Stimulated activated CD4-positive, alpha-beta T cell treated with anti-CD3 and anti-CD28 coated beads, Interleukin-1b, Interleukin-23, amount 100 ng/mL, for 48 hours (primary cell): ENCODE measurements around the gene CXCR3.
"Not testable (repeated sequence)": the region's sequence is repeated elsewhere in the genome, so short reads cannot be mapped to it uniquely, and the experiment has no call there.

ENCODE experiments used
- DNase-seq: peaks from one replicate; pipeline ENCODE4 v3.0.0-alpha.2; 2020

CXCR3 gene

GRCh38 chrX:71607488-71607887, 10.8 kb downstream of the CXCR3 start:
- DNase-seq: no peak

GRCh38 chrX:71606536-71607216, 11.6 kb downstream of the CXCR3 start:
- no peak for DNase-seq

- DNase-seq: no peak
These were observed 13.3 kb downstream of the CXCR3 start for GRCh38 chrX:71604796-71605568.

- DNase-seq: no peak
These were observed 14.2 kb downstream of the CXCR3 start for GRCh38 chrX:71604141-71604540.

- DNase-seq: peak; percentile 30
These were observed 14.7 kb downstream of the CXCR3 start for GRCh38 chrX:71603618-71604017.

- DNase-seq: no peak
These were observed 18.3 kb downstream of the CXCR3 start for GRCh38 chrX:71599965-71600364.

- DNase-seq: not testable (repeated sequence)
These were observed 25.1 kb downstream of the CXCR3 start for GRCh38 chrX:71593210-71593609.

- no peak for DNase-seq
These were observed 31.4 kb downstream of the CXCR3 start for GRCh38 chrX:71586929-71587328.

- no peak for DNase-seq
These were observed 37.1 kb downstream of the CXCR3 start for GRCh38 chrX:71581210-71581609.

GRCh38 chrX:71579990-71580380, 38.3 kb downstream of the CXCR3 start:
- DNase-seq: no peak

GRCh38 chrX:71579136-71579989, 38.9 kb downstream of the CXCR3 start:
- DNase-seq: no peak

GRCh38 chrX:71578253-71579135, 39.8 kb downstream of the CXCR3 start, which contains the start of gene GCNA:
TSS of gene GCNA (plus strand) at chrX:71578437. CDS start at chrX:71580822, 2,385 bp downstream.
- DNase-seq: no peak

GRCh38 chrX:71577682-71578081, 40.6 kb downstream of the CXCR3 start:
- DNase-seq: no peak

GRCh38 chrX:71573590-71573989, 44.7 kb downstream of the CXCR3 start:
- no peak for DNase-seq

- not testable (repeated sequence) for DNase-seq
These were observed 46.9 kb downstream of the CXCR3 start for GRCh38 chrX:71571390-71571789.
